Right cardiac atrium (tissue), 5 donors: ENCODE measurements around the gene PROM2. TPM values are rescaled to one million over a fixed set of nuclear protein-coding genes. Genes with fewer than 3 reads are reported as not detected.

Source experiments
- ATAC-seq, 2 donors: fragments of 200-7000 bp; cut with Tn5 transposase; one replicate each; pipeline versions ENCODE4 v1.8.0 to v1.9.1; 2020; ENCODE audit warnings: moderate library complexity in 2 of 2, mild to moderate bottlenecking in 1 of 2
- DNase-seq, 3 donors: peaks; one replicate each; pipeline ENCODE4 v3.0.0-alpha.2; 2020
- H3K27ac ChIP-seq: one replicate; pipeline ENCODE4 v1.5.1; 2013; ENCODE audit warnings: mild to moderate bottlenecking, low read length, control low read depth, moderate library complexity
- H3K27me3 ChIP-seq: one replicate; pipeline ENCODE4 v1.6.1; 2013; ENCODE audit not compliant: control insufficient read depth, insufficient read depth
- H3K4me1 ChIP-seq: one replicate; pipeline ENCODE4 v1.6.1; 2013; ENCODE audit warnings: low read length; ENCODE audit not compliant: control insufficient read depth, insufficient read depth
- H3K4me3 ChIP-seq: one replicate; pipeline ENCODE4 v1.5.1; 2013; ENCODE audit warnings: low read length, control low read depth
- H3K9me3 ChIP-seq: one replicate; pipeline ENCODE4 v1.6.1; 2013; ENCODE audit warnings: low read length; ENCODE audit not compliant: control insufficient read depth
- WGBS: extraction: QIAGEN DNeasy Blood & Tissue Kit; methylation state at CpG from one replicate; pipeline ENCODE4 v1.1.7; 2013; 5-methylcytosine and 5-hydroxymethylcytosine counted together
- intact Hi-C, 4 donors: fragments of 100-400 bp; cut with DNase I; formaldehyde crosslinking; loops; one replicate each; pipeline versions ENCODE4 v1.11.0 to v1.14.0; 2022 to 2023
- polyA plus RNA-seq: library from polyadenylated mRNA; stranded (reverse); fragments of 200-250 nt; gene quantifications from one replicate; pipeline ENCODE4 v1.2.3, GENCODE V29; 2013
- total RNA-seq, 4 donors: library from RNA; stranded (reverse); fragmentation: NEBNext Ultra II Directional; extraction: Animal tissue kit (Norgen Biotek cat#: 25700); gene quantifications; one replicate each; pipeline ENCODE4 v1.2.1, GENCODE V29; 2021
- donor health status: healthy with polysubstance abuse.
- donor health status: DM: no; HTN: yes; CAD: no.
- donor health status: DM: no; HTN: no; CAD: no.
- donor health status: DM: no; HTN: yes; CAD: no; lungs with severe emphysema.
- donor health status: DM: yes; HTN: yes; CAD: no.

Gene PROM2
- total and polyA plus RNA-seq, 5 donors, result 0.66 to 1.6 (median 1.1) TPM

GRCh38 chr2:95334916-95335641 lies 60.8 kb downstream of the PROM2 start:
- Histone ChIP-seq H3K4me1 (no peaks in the 10 kb centered on the region), H3K27ac (no peak overlapping the region), H3K27me3 (no peaks in the 10 kb centered on the region), H3K9me3 (no peaks in the 10 kb centered on the region), H3K4me3 (no peak overlapping the region)
- ATAC-seq (no peak), DNase-seq (no peak)
- intact Hi-C loops, result no loop called here
- WGBS, result 96% methylated on average over 1 of the region's 1 CpG

GRCh38 chr2:95336406-95336805 lies 62.2 kb downstream of the PROM2 start:
- intact Hi-C loops, result no loop called here
- DNase-seq, result no peak
- Histone ChIP-seq H3K9me3 (no peaks in the 10 kb centered on the region), H3K27me3 (no peaks in the 10 kb centered on the region), H3K27ac (no peak overlapping the region), H3K4me3 (no peak overlapping the region), H3K4me1 (no peaks in the 10 kb centered on the region)
- WGBS, result 70% methylated on average over 2 of the region's 2 CpGs
- ATAC-seq, result no peak

- Histone ChIP-seq H3K4me1 (no peaks in the 10 kb centered on the region), H3K9me3 (no peaks in the 10 kb centered on the region), H3K27me3 (no peaks in the 10 kb centered on the region), H3K27ac (no peak overlapping the region), H3K4me3 (no peak overlapping the region)
- ATAC-seq (no peak), DNase-seq (peak in 1 of 3 donors; percentile 17)
- WGBS, result 78% methylated on average over 7 of the region's 7 CpGs
- intact Hi-C loops, result no loop called here
These were observed 63.6 kb downstream of the PROM2 start for GRCh38 chr2:95337829-95338228.

Other genes with a start within 250 kb of the PROM2 start
- 10 to 100 TPM in 1 of 4 donors, 1 to 10 TPM in 3; 4.5 to 15.5 (median 9.2) TPM for gene MAL, start 248.7 kb upstream of the PROM2 start, total RNA-seq
- 14.6 TPM for gene MAL, start 248.7 kb upstream of the PROM2 start, polyA plus RNA-seq
- gene MRPS5, start 152.6 kb upstream of the PROM2 start, total RNA-seq, result 10 to 100 TPM; 50.3 to 65.6 (median 57.2) TPM
- 76.9 TPM for gene MRPS5, start 152.6 kb upstream of the PROM2 start, polyA plus RNA-seq
- gene ZNF514, start 114.6 kb upstream of the PROM2 start, total RNA-seq, result 10 to 100 TPM; 12.1 to 15.8 (median 13.8) TPM
- gene ZNF514, start 114.6 kb upstream of the PROM2 start, polyA plus RNA-seq, result 7.9 TPM
- 1 to 10 TPM; 3.0 to 4.5 (median 3.8) TPM for gene ZNF2, start 108.6 kb upstream of the PROM2 start, total RNA-seq
- 1.8 TPM for gene ZNF2, start 108.6 kb upstream of the PROM2 start, polyA plus RNA-seq
- gene ZNF892, start 66.9 kb upstream of the PROM2 start, total RNA-seq, result 1 to 10 TPM; 2.8 to 4.7 (median 3.3) TPM
- 0.97 TPM for gene ZNF892, start 66.9 kb upstream of the PROM2 start, polyA plus RNA-seq
- 1 to 10 TPM; 1.9 to 5.9 (median 2.9) TPM for gene KCNIP3, start 22.9 kb downstream of the PROM2 start, total RNA-seq
- gene KCNIP3, start 22.9 kb downstream of the PROM2 start, polyA plus RNA-seq, result 3.9 TPM
- gene FAHD2A, start 128.3 kb downstream of the PROM2 start, total RNA-seq, result 10 to 100 TPM; 26.1 to 32.7 (median 30.0) TPM
- gene FAHD2A, start 128.3 kb downstream of the PROM2 start, polyA plus RNA-seq, result 32.2 TPM
- gene TRIM43B, start 210.3 kb downstream of the PROM2 start, total RNA-seq, result not detected
- not detected for gene TRIM43B, start 210.3 kb downstream of the PROM2 start, polyA plus RNA-seq